Measurements from ENCODE around the gene PPP3R1.

The PPP3R1 gene

GRCh38 chr2:68252400-68253218 is at the start of gene PPP3R1:
PPP3R1 (minus strand) TSS chr2:68252532; CDS start chr2:68252127, 405 bp downstream.
- peak; percentile 82 for DNase-seq (ENCODE audit: low read depth)

GRCh38 chr2:68295516-68295915 is 43.2 kb upstream of the PPP3R1 start:
- no peak for DNase-seq (ENCODE audit: low read depth)

- no peak for DNase-seq (ENCODE audit: low read depth)
Measured at GRCh38 chr2:68294913-68295312, 42.6 kb upstream of the PPP3R1 start.

- DNase-seq (ENCODE audit: low read depth): no peak
Measured at GRCh38 chr2:68294187-68294586, 41.9 kb upstream of the PPP3R1 start.

GRCh38 chr2:68293755-68294154 is 41.4 kb upstream of the PPP3R1 start:
- DNase-seq (ENCODE audit: low read depth): no peak

- no peak for DNase-seq (ENCODE audit: low read depth)
Measured at GRCh38 chr2:68293024-68293423, 40.7 kb upstream of the PPP3R1 start.

GRCh38 chr2:68292108-68292710 is 39.9 kb upstream of the PPP3R1 start:
- DNase-seq (ENCODE audit: low read depth): no peak

- no peak for DNase-seq (ENCODE audit: low read depth)
Measured at GRCh38 chr2:68291314-68291713, 39.0 kb upstream of the PPP3R1 start.

GRCh38 chr2:68290901-68291300 is 38.6 kb upstream of the PPP3R1 start:
- DNase-seq (ENCODE audit: low read depth): no peak

- DNase-seq (ENCODE audit: low read depth): no peak
Measured at GRCh38 chr2:68287580-68288441, 35.5 kb upstream of the PPP3R1 start.

GRCh38 chr2:68284896-68285295 is 32.6 kb upstream of the PPP3R1 start:
- DNase-seq (ENCODE audit: low read depth): no peak

GRCh38 chr2:68283419-68283812 is 31.1 kb upstream of the PPP3R1 start:
- DNase-seq (ENCODE audit: low read depth): no peak

GRCh38 chr2:68282811-68283418 is 30.6 kb upstream of the PPP3R1 start:
- DNase-seq (ENCODE audit: low read depth): no peak

- no peak for DNase-seq (ENCODE audit: low read depth)
Measured at GRCh38 chr2:68280796-68281195, 28.5 kb upstream of the PPP3R1 start.

- no peak for DNase-seq (ENCODE audit: low read depth)
Measured at GRCh38 chr2:68280348-68280747, 28.0 kb upstream of the PPP3R1 start.

GRCh38 chr2:68279691-68280090 is 27.4 kb upstream of the PPP3R1 start:
- DNase-seq (ENCODE audit: low read depth): no peak

- DNase-seq (ENCODE audit: low read depth): no peak
Measured at GRCh38 chr2:68278169-68278568, 25.8 kb upstream of the PPP3R1 start.

- no peak for DNase-seq (ENCODE audit: low read depth)
Measured at GRCh38 chr2:68274022-68274421, 21.7 kb upstream of the PPP3R1 start.

- DNase-seq (ENCODE audit: low read depth): no peak
Measured at GRCh38 chr2:68272246-68272994, 20.1 kb upstream of the PPP3R1 start.

GRCh38 chr2:68266655-68267054 is 14.3 kb upstream of the PPP3R1 start:
- DNase-seq (ENCODE audit: low read depth): no peak

GRCh38 chr2:68263632-68264031 is 11.3 kb upstream of the PPP3R1 start:
- DNase-seq (ENCODE audit: low read depth): no peak

- DNase-seq (ENCODE audit: low read depth): no peak
Measured at GRCh38 chr2:68258851-68259250, 6.5 kb upstream of the PPP3R1 start.
